ENCODE measurements around the gene ATAD2B. TPM values are rescaled to one million over a fixed set of nuclear protein-coding genes. Genes with fewer than 3 reads are reported as not detected.

The ATAD2B gene
- polyA plus RNA-seq, 1 experiment = 1.5 TPM

DNA sequence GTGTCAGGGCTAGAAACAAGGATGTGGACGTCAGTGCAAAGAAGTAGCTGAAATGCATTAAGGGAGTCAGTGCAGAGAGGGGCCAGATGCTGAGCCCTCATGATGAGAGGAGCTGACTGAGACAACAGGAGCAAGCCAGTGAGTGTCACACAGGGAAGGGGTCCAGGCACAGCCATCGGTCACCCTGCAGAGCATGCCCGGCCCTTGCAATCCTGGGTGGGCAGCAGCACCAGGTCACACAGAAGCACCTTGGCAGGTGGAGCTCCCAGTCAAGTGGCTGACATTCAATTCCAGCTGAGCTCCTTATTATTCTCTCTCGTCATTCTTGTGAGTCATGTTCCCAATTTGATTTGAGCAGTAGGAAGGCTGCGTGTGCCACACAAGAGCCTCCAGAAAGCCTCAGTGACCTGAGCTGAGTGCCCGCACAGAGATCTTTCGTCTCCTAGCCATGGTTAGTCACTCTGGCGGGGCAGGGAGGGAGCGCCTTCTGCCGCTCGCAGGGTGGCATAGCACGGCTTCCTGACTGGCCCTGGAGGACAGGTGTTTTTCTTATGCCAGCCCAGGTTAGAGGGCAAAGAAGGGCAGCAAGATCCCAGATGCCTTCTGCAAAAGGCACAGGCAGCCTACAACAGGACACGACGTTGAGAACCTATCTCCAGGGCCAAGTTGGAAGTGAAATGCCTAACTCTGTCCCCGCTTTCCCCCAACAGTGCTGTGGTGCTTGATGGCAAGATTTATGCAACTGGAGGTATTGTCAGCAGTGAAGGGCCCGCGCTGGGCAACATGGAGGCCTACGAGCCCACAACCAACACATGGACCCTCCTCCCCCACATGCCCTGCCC is 220.9 kb downstream of the ATAD2B start:
- ChIA-PET CTCF (no interaction called here), POLR2A (no interaction called here)
- H3K27me3 ChIP-seq (ENCODE audit: control insufficient read depth, insufficient read depth, low read length) = no peaks in the 10 kb centered on the region
- TF ChIP-seq, protein P1, sequence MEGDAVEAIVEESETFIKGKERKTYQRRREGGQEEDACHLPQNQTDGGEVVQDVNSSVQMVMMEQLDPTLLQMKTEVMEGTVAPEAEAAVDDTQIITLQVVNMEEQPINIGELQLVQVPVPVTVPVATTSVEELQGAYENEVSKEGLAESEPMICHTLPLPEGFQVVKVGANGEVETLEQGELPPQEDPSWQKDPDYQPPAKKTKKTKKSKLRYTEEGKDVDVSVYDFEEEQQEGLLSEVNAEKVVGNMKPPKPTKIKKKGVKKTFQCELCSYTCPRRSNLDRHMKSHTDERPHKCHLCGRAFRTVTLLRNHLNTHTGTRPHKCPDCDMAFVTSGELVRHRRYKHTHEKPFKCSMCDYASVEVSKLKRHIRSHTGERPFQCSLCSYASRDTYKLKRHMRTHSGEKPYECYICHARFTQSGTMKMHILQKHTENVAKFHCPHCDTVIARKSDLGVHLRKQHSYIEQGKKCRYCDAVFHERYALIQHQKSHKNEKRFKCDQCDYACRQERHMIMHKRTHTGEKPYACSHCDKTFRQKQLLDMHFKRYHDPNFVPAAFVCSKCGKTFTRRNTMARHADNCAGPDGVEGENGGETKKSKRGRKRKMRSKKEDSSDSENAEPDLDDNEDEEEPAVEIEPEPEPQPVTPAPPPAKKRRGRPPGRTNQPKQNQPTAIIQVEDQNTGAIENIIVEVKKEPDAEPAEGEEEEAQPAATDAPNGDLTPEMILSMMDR (IDR thresholded peaks at IDR 0.05; ENCODE audit: insufficient read depth, low read depth, low read length) = no peak
- H3K36me3 ChIP-seq (ENCODE audit: control insufficient read depth, insufficient read depth, low read length) = peaks cover 20% of the 10 kb centered on the region
- H3K4me3 ChIP-seq (ENCODE audit: low read depth, low read length) = no peak overlapping the region
- no peak for DNase-seq (ENCODE audit: low read depth)

DNA sequence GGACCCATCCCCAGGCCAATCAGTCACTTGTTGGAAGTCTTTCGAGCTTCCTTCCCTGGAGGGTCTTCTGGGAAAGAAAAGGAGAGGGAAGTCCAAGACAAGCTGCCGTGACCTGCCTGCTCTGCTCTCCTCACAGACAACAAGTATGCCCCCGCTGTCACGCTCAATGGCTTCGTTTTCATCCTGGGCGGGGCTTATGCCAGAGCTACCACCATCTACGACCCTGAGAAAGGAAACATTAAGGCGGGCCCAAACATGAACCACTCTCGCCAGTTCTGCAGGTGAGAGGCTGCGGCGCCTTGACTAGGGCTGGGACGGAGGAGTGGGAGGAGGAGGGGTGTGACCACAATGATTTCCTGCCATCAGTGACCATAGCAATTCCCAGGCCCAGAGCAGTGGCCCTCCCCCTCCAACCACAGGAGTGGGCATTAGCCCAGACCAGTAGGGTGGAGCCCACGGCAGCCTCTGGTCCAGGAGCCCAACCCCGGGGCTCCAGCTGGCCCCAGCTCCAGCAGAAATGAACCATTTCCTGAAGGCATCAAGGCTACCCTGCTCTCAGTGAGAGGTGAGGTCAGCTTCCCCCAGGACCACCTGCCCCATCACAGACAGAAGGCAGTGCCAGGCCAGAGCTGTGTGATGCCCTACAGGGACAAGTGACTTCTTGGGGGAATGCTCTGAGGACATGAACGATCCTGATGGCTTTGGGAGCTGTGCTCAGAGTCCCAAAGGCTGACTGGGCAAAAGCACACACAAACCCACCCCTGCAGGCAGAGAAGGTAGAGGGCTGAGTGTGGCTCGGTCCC is 223.1 kb downstream of the ATAD2B start:
- no peak for DNase-seq (ENCODE audit: low read depth)
- Histone ChIP-seq H3K36me3 (ENCODE audit: control insufficient read depth, insufficient read depth, low read length) (peaks cover 24% of the 10 kb centered on the region), H3K27me3 (ENCODE audit: control insufficient read depth, insufficient read depth, low read length) (no peaks in the 10 kb centered on the region), H3K4me3 (ENCODE audit: low read depth, low read length) (no peak overlapping the region)
- TF ChIP-seq, protein P1 (IDR thresholded peaks at IDR 0.05; ENCODE audit: insufficient read depth, low read depth, low read length) = no peak
- ChIA-PET POLR2A (no interaction called here), CTCF (interaction anchor here (1.0 kb wide), 1 partner anchor 11 kb away, joined by 4 read pairs; no protein-coding TSS in a partner anchor)

GRCh38 chr2:23703037-23703582 is 223.8 kb downstream of the ATAD2B start:
- no peak for DNase-seq (ENCODE audit: low read depth)
- CTCF ChIA-PET = interaction anchor here (1.0 kb wide), 1 partner anchor 10 kb away, joined by 4 read pairs; no protein-coding TSS in a partner anchor
- TF ChIP-seq, protein P1 (IDR thresholded peaks at IDR 0.05; ENCODE audit: insufficient read depth, low read depth, low read length) = no peak
- peaks cover 25% of the 10 kb centered on the region for H3K36me3 ChIP-seq (ENCODE audit: control insufficient read depth, insufficient read depth, low read length)
- H3K27me3 ChIP-seq (ENCODE audit: control insufficient read depth, insufficient read depth, low read length) = no peaks in the 10 kb centered on the region
- POLR2A ChIA-PET = no interaction called here
- no peak overlapping the region for H3K4me3 ChIP-seq (ENCODE audit: low read depth, low read length)

DNA sequence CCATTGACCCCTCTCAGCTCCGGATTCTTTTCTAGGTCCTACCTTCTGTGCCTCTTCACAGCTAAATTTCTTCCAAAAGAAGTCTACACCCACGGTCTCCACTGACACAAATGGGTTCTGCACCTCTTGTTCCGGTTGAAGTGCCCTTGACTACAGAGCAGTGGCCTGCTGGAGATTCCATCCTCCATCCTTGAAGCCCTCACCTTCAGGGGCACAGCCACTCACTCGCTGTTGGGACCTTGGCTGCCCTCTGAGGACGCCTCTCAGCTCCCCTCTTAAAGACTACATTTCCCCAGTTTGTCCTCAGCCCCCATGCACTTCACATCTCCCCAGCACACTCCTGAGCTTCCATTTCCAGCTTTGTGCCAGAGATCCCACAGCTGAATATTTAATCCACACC is 226.3 kb downstream of the ATAD2B start:
- H3K4me3 ChIP-seq (ENCODE audit: low read depth, low read length) = no peak overlapping the region
- no peaks in the 10 kb centered on the region for H3K27me3 ChIP-seq (ENCODE audit: control insufficient read depth, insufficient read depth, low read length)
- peaks cover 29% of the 10 kb centered on the region for H3K36me3 ChIP-seq (ENCODE audit: control insufficient read depth, insufficient read depth, low read length)
- no peak for DNase-seq (ENCODE audit: low read depth)
- CTCF ChIA-PET = no interaction called here
- TF ChIP-seq, protein P1 (IDR thresholded peaks at IDR 0.05; ENCODE audit: insufficient read depth, low read depth, low read length) = no peak
- POLR2A ChIA-PET = no interaction called here

- Histone ChIP-seq H3K4me3 (ENCODE audit: low read depth, low read length) (no peak overlapping the region), H3K36me3 (ENCODE audit: control insufficient read depth, insufficient read depth, low read length) (peaks cover 30% of the 10 kb centered on the region), H3K27me3 (ENCODE audit: control insufficient read depth, insufficient read depth, low read length) (no peaks in the 10 kb centered on the region)
- no peak for DNase-seq (ENCODE audit: low read depth)
- CTCF ChIA-PET = interaction anchor here (0.6 kb wide), 1 partner anchor 148 kb away, joined by 4 read pairs; no protein-coding TSS in a partner anchor
- POLR2A ChIA-PET = no interaction called here
- TF ChIP-seq, protein P1 (IDR thresholded peaks at IDR 0.05; ENCODE audit: insufficient read depth, low read depth, low read length) = no peak
Measured at GRCh38 chr2:23699580-23699925, 227.4 kb downstream of the ATAD2B start.
